Measurements from ENCODE around the gene AHSG. TPM values are rescaled to one million over a fixed set of nuclear protein-coding genes. Genes with fewer than 3 reads are reported as not detected.

AHSG gene
- total RNA-seq, 4 donors from 2014 or later = not detected

DNA sequence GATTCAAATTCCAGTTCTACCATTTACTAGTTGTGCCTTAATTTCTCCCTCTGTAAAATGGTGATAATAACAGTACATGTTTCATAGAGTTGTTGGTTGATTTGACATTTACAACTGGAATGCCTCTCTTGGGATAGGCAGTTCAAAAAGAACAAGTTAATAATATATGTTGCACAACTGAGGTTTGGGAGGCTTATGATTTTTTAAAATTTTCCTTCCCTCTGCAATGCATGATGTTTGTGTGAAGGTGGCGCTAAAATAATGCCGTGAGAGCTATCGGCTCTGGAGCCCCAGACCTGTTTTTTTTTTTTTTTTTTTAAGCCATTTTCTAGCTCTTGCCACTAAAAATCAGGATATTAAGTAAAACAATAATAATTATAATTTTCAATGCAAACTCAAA is 23.7 kb upstream of the AHSG start:
- no peaks in the 10 kb centered on the region for H3K9me3 ChIP-seq
- intact Hi-C loops (cut with DNase I) = no loop called here
- WGBS, 2 donors = 55 to 61% methylated on average over 3 of the region's 3 CpGs
- peak overlapping the region; percentile 11 to 66 (median 46) for H3K27ac ChIP-seq
- TF ChIP-seq POLR2A (IDR thresholded peaks at IDR 0.05) = no peak
- TF ChIP-seq, protein P1, sequence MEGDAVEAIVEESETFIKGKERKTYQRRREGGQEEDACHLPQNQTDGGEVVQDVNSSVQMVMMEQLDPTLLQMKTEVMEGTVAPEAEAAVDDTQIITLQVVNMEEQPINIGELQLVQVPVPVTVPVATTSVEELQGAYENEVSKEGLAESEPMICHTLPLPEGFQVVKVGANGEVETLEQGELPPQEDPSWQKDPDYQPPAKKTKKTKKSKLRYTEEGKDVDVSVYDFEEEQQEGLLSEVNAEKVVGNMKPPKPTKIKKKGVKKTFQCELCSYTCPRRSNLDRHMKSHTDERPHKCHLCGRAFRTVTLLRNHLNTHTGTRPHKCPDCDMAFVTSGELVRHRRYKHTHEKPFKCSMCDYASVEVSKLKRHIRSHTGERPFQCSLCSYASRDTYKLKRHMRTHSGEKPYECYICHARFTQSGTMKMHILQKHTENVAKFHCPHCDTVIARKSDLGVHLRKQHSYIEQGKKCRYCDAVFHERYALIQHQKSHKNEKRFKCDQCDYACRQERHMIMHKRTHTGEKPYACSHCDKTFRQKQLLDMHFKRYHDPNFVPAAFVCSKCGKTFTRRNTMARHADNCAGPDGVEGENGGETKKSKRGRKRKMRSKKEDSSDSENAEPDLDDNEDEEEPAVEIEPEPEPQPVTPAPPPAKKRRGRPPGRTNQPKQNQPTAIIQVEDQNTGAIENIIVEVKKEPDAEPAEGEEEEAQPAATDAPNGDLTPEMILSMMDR (IDR thresholded peaks at IDR 0.05) = no peak
- H3K4me3 ChIP-seq = no peak overlapping the region
- peaks cover 0 to 28% (median 0%) of the 10 kb centered on the region in 3 donors for H3K36me3 ChIP-seq
- no peaks in the 10 kb centered on the region for H3K27me3 ChIP-seq
- no peak for DNase-seq
- peaks cover 0 to 23% (median 5%) of the 10 kb centered on the region in 3 donors for H3K4me1 ChIP-seq

DNA sequence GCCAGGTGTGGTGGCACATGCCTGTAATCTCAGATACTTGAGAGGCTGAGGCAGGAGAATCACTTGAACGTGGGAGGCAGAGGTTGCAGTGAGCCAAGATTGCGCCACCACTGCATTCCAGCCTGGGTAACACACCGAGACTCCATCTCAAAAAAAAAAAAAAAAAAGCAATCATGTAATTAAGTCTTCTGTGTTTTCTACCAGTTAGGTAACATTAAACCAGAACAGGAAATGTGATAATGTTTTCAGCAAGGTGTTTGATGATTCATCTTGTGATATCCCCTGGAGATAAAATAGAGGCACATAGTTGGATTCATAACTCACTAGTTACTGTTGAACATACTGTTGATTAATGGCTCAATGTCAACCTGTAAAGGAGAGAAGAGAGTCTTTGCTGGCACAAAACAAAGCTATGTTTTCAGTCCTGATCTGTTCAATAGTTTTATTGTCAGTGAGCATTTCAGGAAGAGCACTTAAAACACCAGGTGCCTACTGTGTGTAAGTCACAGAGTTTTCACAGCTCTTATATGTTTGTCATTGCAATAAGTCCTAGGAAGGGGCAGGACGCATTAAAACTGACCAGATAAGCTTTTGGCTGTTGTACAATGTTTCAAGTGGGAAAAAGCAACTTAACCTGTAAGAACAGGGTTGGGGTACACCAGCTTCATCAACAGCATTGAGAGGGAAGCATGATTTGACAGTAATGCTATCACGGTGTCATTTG is 22.8 kb upstream of the AHSG start:
- WGBS, 2 donors = 47 to 55% methylated on average over 5 of the region's 5 CpGs

DNA sequence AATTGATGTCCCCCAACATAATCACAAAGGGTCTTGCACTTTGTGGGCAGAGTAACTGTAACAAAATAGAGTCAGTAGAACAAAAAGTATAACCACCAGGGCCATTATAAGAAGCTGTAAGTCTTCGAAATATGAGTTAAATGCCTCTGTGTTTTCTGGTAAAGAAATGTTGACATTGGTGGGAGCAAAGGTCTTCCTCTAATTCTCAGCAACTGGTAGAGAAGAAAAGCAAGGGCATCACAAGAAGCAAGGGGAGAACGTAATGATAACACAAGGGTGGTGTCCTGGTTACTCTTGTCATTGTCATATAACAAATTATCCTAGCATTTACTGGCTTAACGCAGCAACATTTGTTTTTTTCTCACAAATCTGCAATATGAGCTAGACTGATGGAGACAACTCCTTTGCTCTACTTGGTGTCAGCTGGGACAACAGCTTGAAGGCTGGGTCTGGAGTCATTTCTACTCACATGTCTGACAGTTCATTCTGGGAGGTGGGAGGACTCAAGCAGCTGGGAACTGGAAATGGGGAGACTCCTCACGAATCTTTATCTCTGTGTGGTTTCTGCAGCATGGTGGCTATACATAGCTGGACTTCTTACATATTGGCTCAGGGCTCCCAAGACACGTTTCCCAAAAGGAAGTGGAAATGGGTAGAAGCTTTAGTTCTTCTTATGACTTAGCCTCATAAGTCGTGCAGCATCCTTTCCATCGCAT is 22.1 kb upstream of the AHSG start:
- DNase-seq = no peak
- Histone ChIP-seq H3K27me3 (no peaks in the 10 kb centered on the region), H3K9me3 (no peaks in the 10 kb centered on the region), H3K27ac (no peak overlapping the region), H3K4me1 (peaks cover 0 to 23% (median 5%) of the 10 kb centered on the region in 3 donors), H3K4me3 (no peak overlapping the region), H3K36me3 (peaks cover 0 to 12% (median 0%) of the 10 kb centered on the region in 3 donors)
- intact Hi-C loops (cut with DNase I) = no loop called here
- WGBS, 2 donors = 76 to 78% methylated on average over 7 of the region's 7 CpGs
- TF ChIP-seq, protein P1 (IDR thresholded peaks at IDR 0.05) = no peak
- no peak for TF ChIP-seq POLR2A (IDR thresholded peaks at IDR 0.05)

More for the DNA sequence above, 22.8 kb upstream of the AHSG start:
- Histone ChIP-seq H3K4me1 (peaks cover 0 to 23% (median 5%) of the 10 kb centered on the region in 3 donors), H3K36me3 (peaks cover 0 to 19% (median 0%) of the 10 kb centered on the region in 3 donors), H3K4me3 (no peak overlapping the region), H3K9me3 (no peaks in the 10 kb centered on the region), H3K27ac (peak overlapping the region; percentile 27 to 66 (median 39)), H3K27me3 (no peaks in the 10 kb centered on the region)
- no peak for TF ChIP-seq POLR2A (IDR thresholded peaks at IDR 0.05)
- TF ChIP-seq, protein P1 (IDR thresholded peaks at IDR 0.05) = no peak
- no peak for DNase-seq
- intact Hi-C loops (cut with DNase I) = no loop called here

DNA sequence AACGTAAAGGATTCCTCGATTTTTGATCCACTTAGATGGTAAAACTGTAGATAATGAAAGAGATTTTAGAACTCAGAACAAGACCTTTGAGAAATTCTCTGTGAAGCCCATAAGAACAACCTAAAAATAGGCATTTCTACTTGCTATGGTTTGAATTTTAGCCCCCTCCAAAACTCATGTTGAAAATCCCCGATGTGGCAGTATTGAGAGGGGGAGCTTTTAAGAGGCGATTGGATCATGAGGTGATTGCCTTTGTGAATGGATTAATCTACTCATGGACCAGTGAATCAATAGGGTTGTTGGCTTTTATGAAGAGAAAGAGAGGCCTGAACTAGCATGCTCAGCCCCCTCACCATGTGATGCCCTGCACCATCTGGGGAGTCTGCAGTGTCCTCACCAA is 20.2 kb upstream of the AHSG start:
- no peaks in the 10 kb centered on the region for H3K36me3 ChIP-seq
- no peaks in the 10 kb centered on the region for H3K27me3 ChIP-seq
- H3K27ac ChIP-seq = no peak overlapping the region
- DNase-seq = no peak
- H3K9me3 ChIP-seq = no peaks in the 10 kb centered on the region
- 89 to 97% methylated on average over 4 of the region's 4 CpGs for WGBS, 2 donors
- H3K4me3 ChIP-seq = no peak overlapping the region
- TF ChIP-seq, protein P1 (IDR thresholded peaks at IDR 0.05) = no peak
- TF ChIP-seq POLR2A (IDR thresholded peaks at IDR 0.05) = no peak
- intact Hi-C loops (cut with DNase I) = no loop called here
- H3K4me1 ChIP-seq = peaks cover 0 to 23% (median 5%) of the 10 kb centered on the region in 3 donors

DNA sequence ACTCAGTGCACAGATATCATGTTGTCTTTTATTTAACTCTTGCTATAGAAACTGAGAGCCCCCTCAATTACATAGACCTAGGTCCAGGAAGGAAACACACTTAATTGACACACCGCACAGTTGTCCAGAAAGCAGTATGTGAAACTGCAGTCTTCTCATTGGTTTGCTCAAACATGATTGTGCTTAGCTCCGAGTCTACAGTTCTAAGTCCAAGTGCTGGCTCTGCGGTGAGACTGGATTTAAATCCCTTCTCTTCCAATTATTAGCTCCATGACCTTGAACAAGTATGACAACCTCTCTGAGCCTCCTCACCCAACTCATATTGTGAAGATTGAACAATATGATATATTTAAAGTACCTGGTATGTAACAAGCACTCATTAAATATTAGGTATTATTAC is 19.0 kb upstream of the AHSG start:
- Histone ChIP-seq H3K36me3 (no peaks in the 10 kb centered on the region), H3K27me3 (no peaks in the 10 kb centered on the region), H3K9me3 (no peaks in the 10 kb centered on the region), H3K27ac (no peak overlapping the region), H3K4me1 (peaks cover 0 to 15% (median 5%) of the 10 kb centered on the region in 3 donors), H3K4me3 (no peak overlapping the region)
- WGBS, 2 donors = 75 to 90% methylated on average over 3 of the region's 3 CpGs
- intact Hi-C loops (cut with DNase I) = no loop called here
- DNase-seq = no peak
- TF ChIP-seq, protein P1 (IDR thresholded peaks at IDR 0.05) = no peak
